ENCODE measurements around the gene STAT5A. TPM values are rescaled to one million over a fixed set of nuclear protein-coding genes. Genes with fewer than 3 reads are reported as not detected.
A peak's percentile ranks its signal among the peaks of the same experiment; 100 is the strongest.

STAT5A gene
- total RNA-seq, 1 experiment from 2014 or later = 3.4 TPM

- no peaks in the 10 kb centered on the region for H3K9me3 ChIP-seq (ENCODE audit: insufficient read depth, low read depth)
- no peak for DNase-seq
- peak overlapping the region; percentile 70; the same call in 1 of the 2 replicates for H3K4me2 ChIP-seq
- no peak overlapping the region for H3K4me3 ChIP-seq
- ChIA-PET CTCF (no interaction called here), POLR2A (ENCODE audit: unreplicated experiment) (interaction anchor here (1.0 kb wide), 1 partner anchor 135 kb away, joined by 3 read pairs; no protein-coding TSS in a partner anchor)
- intact Hi-C loops (cut with micrococcal nuclease; ENCODE audit: unreplicated experiment) = no loop called here
- no peaks in the 10 kb centered on the region for H3K36me3 ChIP-seq (ENCODE audit: low read depth)
- H4K20me1 ChIP-seq (ENCODE audit: insufficient read depth) = no peaks in the 10 kb centered on the region
- H2AFZ ChIP-seq = no peak overlapping the region
- no peaks in the 10 kb centered on the region for H3K4me1 ChIP-seq (replicated peaks; ENCODE audit: insufficient read depth)
- no TSS peak for BruUV-seq (replicated peaks)
- TF ChIP-seq CTCF (conservative IDR thresholded peaks at IDR 0.05) (no peak), EZH2 (IDR thresholded peaks at IDR 0.05; ENCODE audit: low read depth) (no peak)
- H3K79me2 ChIP-seq (ENCODE audit: low read depth) = no peaks in the 10 kb centered on the region
- H3K9me2 ChIP-seq (ENCODE audit: insufficient read depth) = no peaks in the 10 kb centered on the region
- H3F3A ChIP-seq (ENCODE audit: insufficient read depth, low read depth) = no peaks in the 10 kb centered on the region
- H3K27ac ChIP-seq = no peak overlapping the region
- H3K27me3 ChIP-seq (ENCODE audit: insufficient read depth, low read depth) = peaks cover 29% of the 10 kb centered on the region
These were observed 709 bp downstream of the STAT5A start for GRCh38 chr17:42288803-42289610.

GRCh38 chr17:42289611-42290181 is 1.4 kb downstream of the STAT5A start:
- TF ChIP-seq CTCF (conservative IDR thresholded peaks at IDR 0.05) = no peak
- TF ChIP-seq EZH2 (IDR thresholded peaks at IDR 0.05; ENCODE audit: low read depth) = no peak
- H3K36me3 ChIP-seq (ENCODE audit: low read depth) = no peaks in the 10 kb centered on the region

GRCh38 chr17:42290577-42290976 is 2.3 kb downstream of the STAT5A start:
- H3K4me3 ChIP-seq = no peak overlapping the region
- no peak overlapping the region for H3K4me2 ChIP-seq
- peaks cover 31% of the 10 kb centered on the region for H3K27me3 ChIP-seq (ENCODE audit: insufficient read depth, low read depth)
- H3F3A ChIP-seq (ENCODE audit: insufficient read depth, low read depth) = no peaks in the 10 kb centered on the region
- DNase-seq = no peak
- no peaks in the 10 kb centered on the region for H3K9me2 ChIP-seq (ENCODE audit: insufficient read depth)
- BruUV-seq (replicated peaks) = no TSS peak
- no peaks in the 10 kb centered on the region for H3K4me1 ChIP-seq (replicated peaks; ENCODE audit: insufficient read depth)
- H2AFZ ChIP-seq = no peak overlapping the region
- no peaks in the 10 kb centered on the region for H3K9me3 ChIP-seq (ENCODE audit: insufficient read depth, low read depth)
- H3K27ac ChIP-seq = no peak overlapping the region
- no peaks in the 10 kb centered on the region for H3K36me3 ChIP-seq (ENCODE audit: low read depth)
- intact Hi-C loops (cut with micrococcal nuclease; ENCODE audit: unreplicated experiment) = no loop called here
- no peak for TF ChIP-seq CTCF (conservative IDR thresholded peaks at IDR 0.05)
- ChIA-PET CTCF (no interaction called here), POLR2A (ENCODE audit: unreplicated experiment) (no interaction called here)
- no peaks in the 10 kb centered on the region for H4K20me1 ChIP-seq (ENCODE audit: insufficient read depth)
- no peaks in the 10 kb centered on the region for H3K79me2 ChIP-seq (ENCODE audit: low read depth)

More at GRCh38 chr17:42289611-42290181, 1.4 kb downstream of the STAT5A start:
- Histone ChIP-seq H3K9me2 (ENCODE audit: insufficient read depth) (no peaks in the 10 kb centered on the region), H3K4me2 (no peak overlapping the region), H3K4me1 (replicated peaks; ENCODE audit: insufficient read depth) (no peaks in the 10 kb centered on the region), H3K27me3 (ENCODE audit: insufficient read depth, low read depth) (peaks cover 29% of the 10 kb centered on the region), H4K20me1 (ENCODE audit: insufficient read depth) (no peaks in the 10 kb centered on the region), H3K27ac (no peak overlapping the region), H3K79me2 (ENCODE audit: low read depth) (no peaks in the 10 kb centered on the region), H2AFZ (no peak overlapping the region), H3K9me3 (ENCODE audit: insufficient read depth, low read depth) (no peaks in the 10 kb centered on the region), H3K4me3 (no peak overlapping the region), H3F3A (ENCODE audit: insufficient read depth, low read depth) (no peaks in the 10 kb centered on the region)
- ChIA-PET POLR2A (ENCODE audit: unreplicated experiment) (no interaction called here), CTCF (no interaction called here)
- TSS peak; percentile 46 for BruUV-seq (replicated peaks)
- intact Hi-C loops (cut with micrococcal nuclease; ENCODE audit: unreplicated experiment) = no loop called here
- DNase-seq = no peak

Measured in PC-9 (cell line).